Neural progenitor cell (in vitro differentiated cells): Measurements from ENCODE around the gene AHI1. TPM values are rescaled to one million over a fixed set of nuclear protein-coding genes. Genes with fewer than 3 reads are reported as not detected.
"Not testable (repeated sequence)": the region's sequence is repeated elsewhere in the genome, so short reads cannot be mapped to it uniquely, and the experiment has no call there.

Source experiments
- DNase-seq: peaks from one replicate; pipeline ENCODE4 v3.0.0-alpha.2; 2016; ENCODE audit warnings: low spot score
- H2AFZ ChIP-seq: fragments of 200-600 bp; sonication (generic); replicated peaks from 2 replicates; pipeline ENCODE4 v1.6.1; 2016; ENCODE audit warnings: antibody characterized with exemption
- H3F3A ChIP-seq: fragments of 200-600 bp; sonication (generic); 2 replicates; pipeline ENCODE4 v1.6.1; 2016; ENCODE audit warnings: antibody characterized with exemption, low read depth
- H3K27ac ChIP-seq: fragments of 200-600 bp; sonication (generic); 2 replicates; pipeline ENCODE4 v1.5.1; 2016; ENCODE audit warnings: mild to moderate bottlenecking
- H3K27me3 ChIP-seq: fragments of 200-600 bp; sonication (generic); 2 replicates; pipeline ENCODE4 v1.6.1; 2016; ENCODE audit warnings: mild to moderate bottlenecking, moderate library complexity
- H3K36me3 ChIP-seq: fragments of 200-600 bp; sonication (generic); 2 replicates; pipeline ENCODE4 v1.5.1; 2016
- H3K4me1 ChIP-seq: fragments of 200-600 bp; sonication (generic); 2 replicates; pipeline ENCODE4 v1.6.1; 2016; ENCODE audit warnings: mixed run types
- H3K4me2 ChIP-seq: fragments of 200-600 bp; sonication (generic); 2 replicates; pipeline ENCODE4 v1.6.1; 2016
- H3K4me3 ChIP-seq: fragments of 200-600 bp; sonication (generic); 2 replicates; pipeline ENCODE4 v1.5.1; 2016
- H3K79me2 ChIP-seq: fragments of 200-600 bp; sonication (generic); 2 replicates; pipeline ENCODE4 v1.6.1; 2016; ENCODE audit warnings: low read depth
- H3K9ac ChIP-seq: fragments of 200-600 bp; sonication (generic); 2 replicates; pipeline ENCODE4 v1.6.1; 2016
- H3K9me3 ChIP-seq: fragments of 200-600 bp; sonication (generic); 2 replicates; pipeline ENCODE4 v1.5.1; 2016; ENCODE audit warnings: low read depth
- H4K20me1 ChIP-seq: fragments of 200-600 bp; sonication (generic); 2 replicates; pipeline ENCODE4 v1.6.1; 2016; ENCODE audit warnings: low read depth
- H3K27ac Mint-ChIP-seq: 3 replicates; pipeline ENCODE4 v1.8.0; 2021; ENCODE audit warnings: mixed read lengths
- H3K27me3 Mint-ChIP-seq: 2 replicates; pipeline ENCODE4 v1.8.0; 2022; ENCODE audit warnings: low read depth, mild to moderate bottlenecking, inconsistent platforms, moderate library complexity, mixed read lengths; ENCODE audit not compliant: insufficient read depth
- H3K36me3 Mint-ChIP-seq: 3 replicates; pipeline ENCODE4 v1.8.0; 2021; ENCODE audit warnings: mixed read lengths
- H3K4me1 Mint-ChIP-seq: 3 replicates; pipeline ENCODE4 v1.8.0; 2021; ENCODE audit warnings: mixed read lengths
- H3K4me3 Mint-ChIP-seq: 3 replicates; pipeline ENCODE4 v1.8.0; 2021; ENCODE audit warnings: mild to moderate bottlenecking, moderate library complexity, mixed read lengths
- H3K9me3 Mint-ChIP-seq: 3 replicates; pipeline ENCODE4 v1.8.0; 2020; ENCODE audit warnings: mixed read lengths
- CTCF ChIP-seq: fragments of 200-600 bp; sonication (generic); IDR thresholded peaks from 2 replicates; pipeline ENCODE4 v1.5.1; 2017; ENCODE audit warnings: antibody characterized with exemption, mild to moderate bottlenecking
- EZH2 ChIP-seq: fragments of 200-600 bp; sonication (generic); IDR thresholded peaks from 2 replicates; pipeline ENCODE4 v1.6.1; 2017; ENCODE audit warnings: antibody characterized with exemption, mild to moderate bottlenecking, moderate library complexity
- EZH2phosphoT487 ChIP-seq: fragments of 200-600 bp; sonication (generic); IDR thresholded peaks from 2 replicates; pipeline ENCODE4 v1.6.1; 2017; ENCODE audit warnings: antibody characterized with exemption
- total RNA-seq: library from RNA; depleted of rRNA; stranded (reverse); fragments of >200 nt; gene quantifications from 2 replicates; pipeline ENCODE4 v1.2.3, GENCODE V29; 2015; ENCODE audit warnings: low replicate concordance

AHI1 gene
- total RNA-seq, 1 donor from 2014 or later, result 26.2 TPM

- H3K27ac ChIP-seq, result no peak overlapping the region
- Mint-ChIP-seq H3K9me3 (peaks cover 12% of the 10 kb centered on the region), H3K27me3 (no peaks in the 10 kb centered on the region), H3K27ac (no peak overlapping the region), H3K4me3 (no peak overlapping the region), H3K4me1 (no peaks in the 10 kb centered on the region), H3K36me3 (peaks cover 49% of the 10 kb centered on the region)
- H4K20me1 ChIP-seq, result no peaks in the 10 kb centered on the region
- no peak overlapping the region for H3K9ac ChIP-seq
- no peak overlapping the region for H3K4me2 ChIP-seq
- H3K27me3 ChIP-seq, result no peaks in the 10 kb centered on the region
- no peak overlapping the region for H3K4me3 ChIP-seq
- no peaks in the 10 kb centered on the region for H3F3A ChIP-seq
- H3K9me3 ChIP-seq, result no peaks in the 10 kb centered on the region
- H3K79me2 ChIP-seq, result no peaks in the 10 kb centered on the region
- TF ChIP-seq CTCF, result no peak
- no peak for TF ChIP-seq EZH2
- TF ChIP-seq EZH2phosphoT487, result no peak
- DNase-seq, result no peak
- H3K36me3 ChIP-seq, result peaks cover 8% of the 10 kb centered on the region
- H2AFZ ChIP-seq, result no peak overlapping the region
- H3K4me1 ChIP-seq, result no peaks in the 10 kb centered on the region
These were observed 9.5 kb downstream of the AHI1 start for GRCh38 chr6:135488023-135488422.

GRCh38 chr6:135483903-135484302 is 13.6 kb downstream of the AHI1 start:
- H3K79me2 ChIP-seq, DNase-seq, H3K27ac Mint-ChIP-seq, H3K4me1 Mint-ChIP-seq, H3K27ac ChIP-seq, H3K9ac ChIP-seq, H3K27me3 ChIP-seq, H3K4me2 ChIP-seq, H3K4me3 Mint-ChIP-seq, H2AFZ ChIP-seq, H3K27me3 Mint-ChIP-seq, H3F3A ChIP-seq, H3K4me3 ChIP-seq, H3K4me1 ChIP-seq, H4K20me1 ChIP-seq: not testable (repeated sequence)
- peaks cover 39% of the 10 kb centered on the region for H3K36me3 ChIP-seq
- H3K9me3 ChIP-seq, result peaks cover 15% of the 10 kb centered on the region
- peaks cover 42% of the 10 kb centered on the region for H3K9me3 Mint-ChIP-seq
- peaks cover 55% of the 10 kb centered on the region for H3K36me3 Mint-ChIP-seq

GRCh38 chr6:135481783-135482369 is 15.7 kb downstream of the AHI1 start:
- Mint-ChIP-seq H3K27ac (no peak overlapping the region), H3K4me3 (no peak overlapping the region), H3K4me1 (no peaks in the 10 kb centered on the region), H3K27me3 (peaks cover 5% of the 10 kb centered on the region), H3K9me3 (peaks cover 56% of the 10 kb centered on the region), H3K36me3 (peaks cover 61% of the 10 kb centered on the region)
- peaks cover 15% of the 10 kb centered on the region for H3K9me3 ChIP-seq
- peak; percentile 13 for DNase-seq
- H3F3A ChIP-seq, result no peaks in the 10 kb centered on the region
- no peak overlapping the region for H3K4me2 ChIP-seq
- peaks cover 39% of the 10 kb centered on the region for H3K36me3 ChIP-seq
- H3K79me2 ChIP-seq, result no peaks in the 10 kb centered on the region
- no peaks in the 10 kb centered on the region for H3K27me3 ChIP-seq
- no peaks in the 10 kb centered on the region for H3K4me1 ChIP-seq
- no peaks in the 10 kb centered on the region for H4K20me1 ChIP-seq
- no peak overlapping the region for H3K27ac ChIP-seq
- H2AFZ ChIP-seq, result no peak overlapping the region
- no peak overlapping the region for H3K4me3 ChIP-seq
- TF ChIP-seq EZH2 (no peak), EZH2phosphoT487 (no peak), CTCF (no peak)
- H3K9ac ChIP-seq, result no peak overlapping the region

GRCh38 chr6:135479601-135480000 is 17.9 kb downstream of the AHI1 start:
- no peak overlapping the region for H3K4me2 ChIP-seq
- H3K27ac ChIP-seq, result no peak overlapping the region
- no peaks in the 10 kb centered on the region for H3K79me2 ChIP-seq
- H3F3A ChIP-seq, result no peaks in the 10 kb centered on the region
- no peaks in the 10 kb centered on the region for H3K4me1 Mint-ChIP-seq
- TF ChIP-seq EZH2phosphoT487, result no peak
- no peak for TF ChIP-seq EZH2
- TF ChIP-seq CTCF, result no peak
- H3K4me1 ChIP-seq, result no peaks in the 10 kb centered on the region
- H3K27me3 Mint-ChIP-seq, result peaks cover 5% of the 10 kb centered on the region
- peaks cover 15% of the 10 kb centered on the region for H3K9me3 ChIP-seq
- H4K20me1 ChIP-seq, result no peaks in the 10 kb centered on the region
- H3K36me3 ChIP-seq, result peaks cover 37% of the 10 kb centered on the region
- DNase-seq, result no peak
- no peak overlapping the region for H3K4me3 ChIP-seq
- H3K36me3 Mint-ChIP-seq, result peaks cover 55% of the 10 kb centered on the region
- no peaks in the 10 kb centered on the region for H3K27me3 ChIP-seq
- H3K4me3 Mint-ChIP-seq, result no peak overlapping the region
- H3K9me3 Mint-ChIP-seq, result peaks cover 56% of the 10 kb centered on the region
- H3K27ac Mint-ChIP-seq, result no peak overlapping the region
- H3K9ac ChIP-seq, result no peak overlapping the region
- no peak overlapping the region for H2AFZ ChIP-seq
